GM18867 (cell line): ENCODE measurements around the gene TNFRSF11A.
A peak's percentile ranks its signal among the peaks of the same experiment; 100 is the strongest.

Experiments used
- ATAC-seq: cut with Tn5 transposase; IDR thresholded peaks from one replicate; pipeline ENCODE4 v1.9.1; 2021; ENCODE audit warnings: mild to moderate bottlenecking, moderate library complexity; ENCODE audit not compliant: unreplicated experiment

The TNFRSF11A gene

GRCh38 chr18:62324181-62324828, 805 bp upstream of the TNFRSF11A start:
- no peak for ATAC-seq

GRCh38 chr18:62325806-62326645, 916 bp downstream of the TNFRSF11A start:
- peak; percentile 34 for ATAC-seq

- ATAC-seq: no peak
These were observed 1.7 kb downstream of the TNFRSF11A start for GRCh38 chr18:62326646-62327348.

- no peak for ATAC-seq
These were observed 2.9 kb downstream of the TNFRSF11A start for GRCh38 chr18:62327977-62328376.

GRCh38 chr18:62328586-62329525, 3.7 kb downstream of the TNFRSF11A start:
- no peak for ATAC-seq

GRCh38 chr18:62329691-62330454, 4.8 kb downstream of the TNFRSF11A start:
- no peak for ATAC-seq

GRCh38 chr18:62330650-62331049, 5.5 kb downstream of the TNFRSF11A start:
- ATAC-seq: no peak

GRCh38 chr18:62331581-62332356, 6.7 kb downstream of the TNFRSF11A start:
- peak; percentile 41 for ATAC-seq

GRCh38 chr18:62332431-62332830, 7.3 kb downstream of the TNFRSF11A start:
- ATAC-seq: no peak

GRCh38 chr18:62332964-62333695, 8.0 kb downstream of the TNFRSF11A start:
- ATAC-seq: no peak

- ATAC-seq: no peak
These were observed 9.0 kb downstream of the TNFRSF11A start for GRCh38 chr18:62334120-62334519.

- no peak for ATAC-seq
These were observed 10.4 kb downstream of the TNFRSF11A start for GRCh38 chr18:62335494-62335893.

- ATAC-seq: no peak
These were observed 11.5 kb downstream of the TNFRSF11A start for GRCh38 chr18:62336618-62337017.

GRCh38 chr18:62337336-62337735, 12.2 kb downstream of the TNFRSF11A start:
- no peak for ATAC-seq

- ATAC-seq: no peak
These were observed 13.5 kb downstream of the TNFRSF11A start for GRCh38 chr18:62338446-62339105.

- no peak for ATAC-seq
These were observed 14.2 kb downstream of the TNFRSF11A start for GRCh38 chr18:62339106-62339988.

GRCh38 chr18:62340996-62341395, 15.9 kb downstream of the TNFRSF11A start:
- no peak for ATAC-seq
